PFSK-1 (cell line): ENCODE results near the gene C18orf63.

Experiments used
- FOXP2 ChIP-seq: optimal IDR thresholded peaks from 2 replicates; pipeline ENCODE3; 2011; ENCODE audit warnings: borderline replicate concordance, control low read depth, inconsistent platforms; ENCODE audit not compliant: insufficient read depth; ENCODE audit errors: extremely low read length, extremely low read depth
- POLR2AphosphoS5 ChIP-seq: IDR thresholded peaks from 2 replicates; pipeline ENCODE4 v1.6.1; 2012; ENCODE audit warnings: low read depth, mild to moderate bottlenecking, control low read depth, low read length, moderate library complexity
- SIN3A ChIP-seq: IDR thresholded peaks from 2 replicates; pipeline ENCODE4 v1.6.1; 2012; ENCODE audit warnings: mild to moderate bottlenecking, low read length, moderate library complexity, borderline replicate concordance; ENCODE audit not compliant: insufficient read depth
- TAF1 ChIP-seq: IDR thresholded peaks from 2 replicates; pipeline ENCODE4 v1.6.1; 2012; ENCODE audit warnings: low read length, control low read depth, borderline replicate concordance; ENCODE audit not compliant: insufficient read depth
- TF ChIP-seq, protein P1 (sequence below), 2 experiments: IDR thresholded peaks; 2 replicates each; pipeline versions ENCODE4 v1.6.1 to v1.8.0; 2011 to 2012; ENCODE audit warnings: low read depth in 2 of 2, low read length in 2 of 2, control low read depth in 1 of 2, inconsistent platforms in 1 of 2, mild to moderate bottlenecking in 1 of 2, moderate library complexity in 1 of 2; ENCODE audit not compliant: insufficient read depth in 1 of 2

The C18orf63 gene

GRCh38 chr18:74273394-74273793 lies 42.2 kb upstream of the C18orf63 start:
- TF ChIP-seq, protein P1, sequence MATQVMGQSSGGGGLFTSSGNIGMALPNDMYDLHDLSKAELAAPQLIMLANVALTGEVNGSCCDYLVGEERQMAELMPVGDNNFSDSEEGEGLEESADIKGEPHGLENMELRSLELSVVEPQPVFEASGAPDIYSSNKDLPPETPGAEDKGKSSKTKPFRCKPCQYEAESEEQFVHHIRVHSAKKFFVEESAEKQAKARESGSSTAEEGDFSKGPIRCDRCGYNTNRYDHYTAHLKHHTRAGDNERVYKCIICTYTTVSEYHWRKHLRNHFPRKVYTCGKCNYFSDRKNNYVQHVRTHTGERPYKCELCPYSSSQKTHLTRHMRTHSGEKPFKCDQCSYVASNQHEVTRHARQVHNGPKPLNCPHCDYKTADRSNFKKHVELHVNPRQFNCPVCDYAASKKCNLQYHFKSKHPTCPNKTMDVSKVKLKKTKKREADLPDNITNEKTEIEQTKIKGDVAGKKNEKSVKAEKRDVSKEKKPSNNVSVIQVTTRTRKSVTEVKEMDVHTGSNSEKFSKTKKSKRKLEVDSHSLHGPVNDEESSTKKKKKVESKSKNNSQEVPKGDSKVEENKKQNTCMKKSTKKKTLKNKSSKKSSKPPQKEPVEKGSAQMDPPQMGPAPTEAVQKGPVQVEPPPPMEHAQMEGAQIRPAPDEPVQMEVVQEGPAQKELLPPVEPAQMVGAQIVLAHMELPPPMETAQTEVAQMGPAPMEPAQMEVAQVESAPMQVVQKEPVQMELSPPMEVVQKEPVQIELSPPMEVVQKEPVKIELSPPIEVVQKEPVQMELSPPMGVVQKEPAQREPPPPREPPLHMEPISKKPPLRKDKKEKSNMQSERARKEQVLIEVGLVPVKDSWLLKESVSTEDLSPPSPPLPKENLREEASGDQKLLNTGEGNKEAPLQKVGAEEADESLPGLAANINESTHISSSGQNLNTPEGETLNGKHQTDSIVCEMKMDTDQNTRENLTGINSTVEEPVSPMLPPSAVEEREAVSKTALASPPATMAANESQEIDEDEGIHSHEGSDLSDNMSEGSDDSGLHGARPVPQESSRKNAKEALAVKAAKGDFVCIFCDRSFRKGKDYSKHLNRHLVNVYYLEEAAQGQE (IDR thresholded peaks at IDR 0.05; ENCODE audit: insufficient read depth in 1 of 2, low read depth in 2 of 2, low read length in 2 of 2): no peak
- TF ChIP-seq POLR2AphosphoS5: no peak
- TF ChIP-seq TAF1: no peak

DNA sequence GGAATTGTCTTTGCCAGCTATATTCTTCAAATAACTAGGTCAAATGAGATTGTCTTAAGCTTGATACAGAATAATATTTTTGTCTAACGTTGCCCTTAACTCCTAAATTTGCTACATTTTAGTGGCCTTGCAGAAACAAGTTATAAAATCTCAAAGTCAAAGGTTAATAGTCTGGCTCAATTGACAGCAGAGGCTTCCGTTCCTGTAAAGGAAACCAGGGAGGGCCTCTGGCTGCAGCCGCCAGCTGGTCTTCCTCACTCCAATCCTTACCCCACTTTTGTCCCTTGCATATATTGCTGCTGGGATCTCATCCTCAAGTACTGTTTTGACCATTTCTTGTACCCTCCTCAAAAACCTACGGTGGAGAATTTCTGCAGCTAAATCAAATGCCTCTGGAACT lies 40.9 kb upstream of the C18orf63 start:
- no peak for TF ChIP-seq FOXP2
- no peak for TF ChIP-seq TAF1
- no peak for TF ChIP-seq SIN3A
- TF ChIP-seq, protein P1 (IDR thresholded peaks at IDR 0.05; ENCODE audit: insufficient read depth in 1 of 2, low read depth in 2 of 2, low read length in 2 of 2): no peak
- TF ChIP-seq POLR2AphosphoS5: no peak

DNA sequence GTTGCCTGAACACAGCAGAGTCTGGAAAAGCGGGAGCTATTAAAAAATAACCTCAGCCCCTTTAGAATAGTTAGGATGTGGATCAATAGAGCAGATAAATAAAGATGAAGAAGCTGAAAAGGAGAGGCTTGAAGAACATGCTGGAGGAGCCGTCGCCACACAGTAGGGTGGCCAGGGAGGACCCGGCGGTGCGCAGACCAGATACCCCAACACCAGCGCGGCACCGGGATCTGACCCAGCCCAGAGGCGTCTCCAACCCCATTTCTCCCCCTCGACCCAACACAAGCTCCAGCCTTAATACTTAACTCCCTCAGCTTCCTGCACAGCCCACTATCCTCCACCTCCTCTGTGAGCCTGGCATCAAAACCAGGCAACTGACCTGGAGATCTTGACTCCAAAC lies 39.9 kb upstream of the C18orf63 start:
- TF ChIP-seq, protein P1 (IDR thresholded peaks at IDR 0.05; ENCODE audit: insufficient read depth in 1 of 2, low read depth in 2 of 2, low read length in 2 of 2): no peak
- TF ChIP-seq POLR2AphosphoS5 (no peak), TAF1 (no peak), SIN3A (no peak), FOXP2 (no peak)

DNA sequence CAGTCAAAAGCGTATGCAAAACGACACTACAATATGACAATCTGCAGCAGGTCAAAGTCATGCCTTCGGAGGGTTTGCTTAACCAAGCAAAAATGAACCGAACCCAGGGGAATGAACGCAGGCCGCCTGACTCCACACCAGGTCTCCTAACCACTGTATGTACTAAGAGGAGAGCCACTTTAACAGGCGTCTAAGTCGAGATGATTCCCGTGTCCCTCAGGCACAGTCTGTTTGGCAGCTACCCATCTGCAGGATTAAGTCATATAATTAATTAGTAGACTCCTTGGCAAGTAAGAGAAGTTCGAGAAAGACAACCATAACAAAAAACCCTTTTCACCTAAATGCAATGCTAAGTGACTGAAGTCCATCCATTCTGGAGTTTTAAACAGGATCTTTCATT lies 39.0 kb upstream of the C18orf63 start:
- no peak for TF ChIP-seq FOXP2
- TF ChIP-seq SIN3A: no peak
- TF ChIP-seq, protein P1 (IDR thresholded peaks at IDR 0.05; ENCODE audit: insufficient read depth in 1 of 2, low read depth in 2 of 2, low read length in 2 of 2): no peak
- TF ChIP-seq TAF1: no peak

GRCh38 chr18:74277296-74277695 lies 38.3 kb upstream of the C18orf63 start:
- TF ChIP-seq SIN3A (no peak), POLR2AphosphoS5 (no peak), TAF1 (no peak), FOXP2 (no peak)
- TF ChIP-seq, protein P1 (IDR thresholded peaks at IDR 0.05; ENCODE audit: insufficient read depth in 1 of 2, low read depth in 2 of 2, low read length in 2 of 2): no peak
